Heart left ventricle (tissue), 16 donors: ENCODE measurements around the gene SLC22A23. TPM values are rescaled to one million over a fixed set of nuclear protein-coding genes. Genes with fewer than 3 reads are reported as not detected.

Experiments
- ATAC-seq, 4 donors: fragments of 200-7000 bp; cut with Tn5 transposase; one replicate each; pipeline ENCODE4 v1.9.1; 2020 to 2022; ENCODE audit warnings: moderate library complexity in 4 of 4, mild to moderate bottlenecking in 3 of 4, moderate number of reproducible peaks in 1 of 4
- DNase-seq, 5 donors: peaks; one replicate each; pipeline ENCODE4 v3.0.0-alpha.2; 2020
- H3K27ac ChIP-seq, 12 donors: fragments of 200-600 bp; sonication (generic) in 4 of 12; one replicate each; pipeline versions ENCODE4 v1.5.0 to v1.8.0; 2016 to 2022; ENCODE audit warnings: mild to moderate bottlenecking in 2 of 12
- H3K27me3 ChIP-seq, 9 donors: fragments of 200-600 bp; sonication (generic) in 2 of 9; one replicate each; pipeline versions ENCODE4 v1.5.1 to v1.8.0; 2016 to 2022; ENCODE audit warnings: mild to moderate bottlenecking in 3 of 9
- H3K36me3 ChIP-seq, 9 donors: fragments of 200-600 bp; sonication (generic) in 2 of 9; one replicate each; pipeline versions ENCODE4 v1.5.0 to v1.8.0; 2018 to 2022; ENCODE audit warnings: mild to moderate bottlenecking in 2 of 9
- H3K4me1 ChIP-seq, 12 donors: fragments of 200-600 bp; sonication (generic) in 4 of 12; one replicate each; pipeline versions ENCODE4 v1.5.0 to v1.8.0; 2016 to 2022; ENCODE audit warnings: mild to moderate bottlenecking in 3 of 12
- H3K4me3 ChIP-seq, 12 donors: fragments of 200-600 bp; sonication (generic) in 4 of 12; one replicate each; pipeline versions ENCODE4 v1.5.0 to v1.8.0; 2017 to 2022; ENCODE audit warnings: mild to moderate bottlenecking in 9 of 12, moderate library complexity in 4 of 12
- H3K9me3 ChIP-seq, 12 donors: fragments of 200-600 bp; sonication (generic) in 4 of 12; one replicate each; pipeline versions ENCODE4 v1.5.0 to v1.8.0; 2016 to 2022; ENCODE audit warnings: mild to moderate bottlenecking in 1 of 12
- CTCF ChIP-seq, 12 donors: fragments of 200-600 bp; sonication (generic) in 4 of 12; IDR thresholded peaks; one replicate each; pipeline versions ENCODE4 v1.5.0 to v1.8.0; 2018 to 2022; ENCODE audit warnings: antibody characterized with exemption in 12 of 12, mild to moderate bottlenecking in 5 of 12
- POLR2A ChIP-seq, 2 donors: fragments of 450-650 bp; IDR thresholded peaks; one replicate each; pipeline ENCODE4 v1.6.1; 2017; ENCODE audit warnings: antibody characterized with exemption in 2 of 2, mild to moderate bottlenecking in 2 of 2, moderate library complexity in 2 of 2
- WGBS, 4 donors: extraction: QIAGEN DNeasy Blood & Tissue Kit in 2 of 4; methylation state at CpG; one replicate each; pipeline versions ENCODE4 v1.1.5 to v1.1.7; 2013 to 2018; 5-methylcytosine and 5-hydroxymethylcytosine counted together
- intact Hi-C, 10 donors: fragments of 100-400 bp; cut with DNase I; formaldehyde crosslinking; loops; one replicate each; pipeline versions ENCODE4 v1.11.1 to v1.14.2; 2022
- polyA plus RNA-seq, 2 donors: library from polyadenylated mRNA; stranded (reverse); fragments of 200-250 nt; gene quantifications; one replicate each; pipeline ENCODE4 v1.2.3, GENCODE V29; 2013
- total RNA-seq, 9 donors: library from RNA; depleted of rRNA in 2 of 9; stranded (reverse); fragments of >200 nt in 2 of 9; fragmentation: NEBNext Ultra II Directional in 3 of 9; extraction: Animal tissue kit (Norgen Biotek cat#: 25700) in 3 of 9; gene quantifications; one replicate each; pipeline versions ENCODE4 v1.1.0 to v1.2.4, GENCODE V29; 2016 to 2023
- donor health status: ischemic (EF 13 %, LVEDD 7.1; RV severe dilation, severe dysfunction).
- donor health status: healthy with polysubstance abuse.
- donor health status: DM: no; HTN: yes; CAD: no.
- donor health status: DM: no; HTN: no; CAD: no.
- donor health status: ischemic (EF 25% LVEDD 6.9; RV normal size, moderate dysfunction).
- donor health status: ischemic (EF 25% LVEDD 5.7; RV mildly dilated, moderate dysfunction).
- donor health status: healthy.
- donor health status: DM: yes; HTN: yes; CAD: no.
- donor health status: ischemic (EF 35%, LVEDD 5.7; RV mildly dilated, moderate dysfunction).
- donor health status: nonischemic (EF 11% LVEDD 7.7; RV severe dilation, severe dysfunction).
- donor health status: DM: yes; HTN: yes; CAD: no.
- donor health status: PGD.
- donor health status: ischemic (EF 29% LVEDD 5.4; RV normal size, mild dysfunction).
- donor health status: nonischemic (EF 23%, LVEDD 6.1; RV moderate dilation, normal function).

The SLC22A23 gene
- total and polyA plus RNA-seq, 11 donors: 2.9 to 12.4 (median 5.2) TPM

DNA sequence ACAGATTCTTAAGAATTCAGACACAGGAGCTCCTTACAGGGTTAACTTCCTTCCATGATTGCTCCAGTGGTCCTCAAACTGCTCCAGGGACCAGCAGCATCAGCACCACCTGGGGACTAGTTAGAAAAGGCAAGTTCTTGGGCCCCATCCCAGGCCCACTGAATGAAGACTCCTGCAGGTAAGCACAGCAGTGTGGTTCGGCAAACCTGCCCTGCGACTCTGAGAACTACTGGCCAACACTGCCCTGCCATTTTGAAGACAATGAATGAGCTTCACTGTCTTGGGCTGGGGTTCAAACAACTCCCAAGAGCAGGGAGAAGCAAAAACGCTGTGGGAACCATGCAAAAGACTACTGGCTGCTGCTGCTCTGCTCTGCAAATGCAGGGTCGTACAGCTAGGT, 39.4 kb downstream of the SLC22A23 start:
- Histone ChIP-seq H3K4me1 (peaks cover 0 to 5% (median 0%) of the 10 kb centered on the region in 12 donors), H3K36me3 (no peaks in the 10 kb centered on the region), H3K9me3 (peaks cover 0 to 5% (median 0%) of the 10 kb centered on the region in 12 donors), H3K27ac (no peak overlapping the region), H3K27me3 (no peaks in the 10 kb centered on the region), H3K4me3 (no peak overlapping the region)
- WGBS, 4 donors: 76 to 90% (median 81%) methylated on average over 3 to 4 of the region's 4 CpGs
- no peak for TF ChIP-seq POLR2A (IDR thresholded peaks at IDR 0.05)
- TF ChIP-seq CTCF (IDR thresholded peaks at IDR 0.05): no peak
- intact Hi-C loops: loop anchor here in 3 of 10 donors (10.0 kb wide), 1 partner anchor 317 kb away; no protein-coding TSS in a partner anchor
- ATAC-seq: no peak
- no peak for DNase-seq

- ATAC-seq (no peak), DNase-seq (no peak)
- Histone ChIP-seq H3K27ac (no peak overlapping the region), H3K27me3 (no peaks in the 10 kb centered on the region), H3K4me3 (no peak overlapping the region), H3K36me3 (no peaks in the 10 kb centered on the region), H3K4me1 (no peaks in the 10 kb centered on the region), H3K9me3 (peaks cover 0 to 6% (median 0%) of the 10 kb centered on the region in 12 donors)
- intact Hi-C loops: loop anchor here in 3 of 10 donors (10.0 kb wide), 1 partner anchor 319 kb away; no protein-coding TSS in a partner anchor
- 92 to 98% (median 93%) methylated on average over 8 of the region's 8 CpGs for WGBS, 4 donors
- no peak for TF ChIP-seq POLR2A (IDR thresholded peaks at IDR 0.05)
- no peak for TF ChIP-seq CTCF (IDR thresholded peaks at IDR 0.05)
Observed at GRCh38 chr6:3415490-3415889, 41.4 kb downstream of the SLC22A23 start.

DNA sequence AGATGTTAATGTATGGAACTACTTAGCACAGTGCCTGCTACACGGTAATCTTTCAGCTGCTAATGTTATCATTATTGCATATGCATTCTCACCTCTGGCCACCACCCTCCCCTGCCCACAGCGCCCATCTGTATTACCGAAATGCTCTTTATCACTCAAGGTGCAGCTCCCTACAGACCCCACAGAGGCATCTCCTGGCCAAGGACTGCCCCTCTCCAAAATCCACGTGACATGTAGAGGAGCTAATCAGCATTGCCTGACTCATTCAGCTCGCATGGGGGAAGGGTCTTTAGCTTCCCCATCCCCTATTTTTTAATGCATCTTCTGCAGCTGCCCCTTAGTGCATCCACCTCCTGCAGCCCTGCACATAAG, 41.8 kb downstream of the SLC22A23 start:
- ATAC-seq (no peak), DNase-seq (no peak)
- no peaks in the 10 kb centered on the region for H3K36me3 ChIP-seq
- H3K4me1 ChIP-seq: no peaks in the 10 kb centered on the region
- H3K9me3 ChIP-seq: peaks cover 0 to 6% (median 0%) of the 10 kb centered on the region in 12 donors
- H3K27me3 ChIP-seq: no peaks in the 10 kb centered on the region
- TF ChIP-seq CTCF (IDR thresholded peaks at IDR 0.05): no peak
- no peak for TF ChIP-seq POLR2A (IDR thresholded peaks at IDR 0.05)
- H3K4me3 ChIP-seq: no peak overlapping the region
- 62 to 79% (median 70%) methylated on average over 5 of the region's 5 CpGs for WGBS, 4 donors
- H3K27ac ChIP-seq: no peak overlapping the region
- intact Hi-C loops: loop anchor here in 3 of 10 donors (10.0 kb wide), 1 partner anchor 320 kb away; no protein-coding TSS in a partner anchor

- Histone ChIP-seq H3K4me3 (no peak overlapping the region), H3K4me1 (no peaks in the 10 kb centered on the region), H3K36me3 (no peaks in the 10 kb centered on the region), H3K9me3 (peaks cover 0 to 6% (median 0%) of the 10 kb centered on the region in 12 donors), H3K27ac (no peak overlapping the region), H3K27me3 (no peaks in the 10 kb centered on the region)
- TF ChIP-seq CTCF (IDR thresholded peaks at IDR 0.05): no peak
- no peak for TF ChIP-seq POLR2A (IDR thresholded peaks at IDR 0.05)
- intact Hi-C loops: loop anchor here in 8 of 10 donors (5.0 to 10.0 kb wide), 3 partner anchors 313 to 320 kb away; no protein-coding TSS in a partner anchor
- ATAC-seq (no peak), DNase-seq (no peak)
- 54 to 63% (median 58%) methylated on average over 11 of the region's 11 CpGs for WGBS, 4 donors
Observed at GRCh38 chr6:3414327-3415081, 42.3 kb downstream of the SLC22A23 start.
